ENCODE data around the gene NXF3.
"Not testable (repeated sequence)": the region's sequence is repeated elsewhere in the genome, so short reads cannot be mapped to it uniquely, and the experiment has no call there.

The NXF3 gene, protein sequence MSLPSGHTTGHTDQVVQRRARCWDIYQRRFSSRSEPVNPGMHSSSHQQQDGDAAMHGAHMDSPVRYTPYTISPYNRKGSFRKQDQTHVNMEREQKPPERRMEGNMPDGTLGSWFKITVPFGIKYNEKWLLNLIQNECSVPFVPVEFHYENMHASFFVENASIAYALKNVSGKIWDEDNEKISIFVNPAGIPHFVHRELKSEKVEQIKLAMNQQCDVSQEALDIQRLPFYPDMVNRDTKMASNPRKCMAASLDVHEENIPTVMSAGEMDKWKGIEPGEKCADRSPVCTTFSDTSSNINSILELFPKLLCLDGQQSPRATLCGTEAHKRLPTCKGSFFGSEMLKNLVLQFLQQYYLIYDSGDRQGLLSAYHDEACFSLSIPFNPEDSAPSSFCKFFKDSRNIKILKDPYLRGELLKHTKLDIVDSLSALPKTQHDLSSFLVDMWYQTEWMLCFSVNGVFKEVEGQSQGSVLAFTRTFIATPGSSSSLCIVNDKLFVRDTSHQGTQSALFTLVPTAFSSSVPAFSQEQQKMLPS

GRCh38 chrX:103092942-103093341 is at the start of gene NXF3:
NXF3 (minus strand) TSS chrX:103093143; CDS start chrX:103093023, 120 bp downstream.
- DNase-seq, result no peak

- not testable (repeated sequence) for DNase-seq
These were observed 43.6 kb upstream of the NXF3 start for GRCh38 chrX:103136528-103136927.

- DNase-seq, result no peak
These were observed 31.3 kb upstream of the NXF3 start for GRCh38 chrX:103124284-103124683.

DNA sequence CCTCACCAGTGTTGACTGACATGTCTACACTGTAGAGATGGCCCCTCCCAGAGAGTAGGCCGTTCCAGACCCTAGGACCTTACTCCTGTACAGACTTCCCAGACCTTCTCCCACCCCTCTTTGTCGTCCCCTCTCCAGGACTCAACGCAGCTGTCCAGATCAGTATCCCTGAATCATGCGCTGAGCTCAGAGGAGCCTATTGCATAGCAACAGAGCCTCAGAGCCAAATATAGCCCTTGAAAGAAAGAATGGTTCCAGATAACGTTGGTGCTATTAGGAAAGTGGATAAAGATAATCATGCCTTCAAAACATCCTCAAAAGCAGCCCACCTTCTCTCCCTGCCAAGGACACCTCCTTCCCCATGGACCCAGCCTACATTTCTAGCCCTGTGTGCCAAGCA is 27.8 kb upstream of the NXF3 start:
- no peak for DNase-seq

GRCh38 chrX:103116970-103117369 is 24.0 kb upstream of the NXF3 start:
- DNase-seq, result not testable (repeated sequence)

GRCh38 chrX:103109497-103109896 is 16.6 kb upstream of the NXF3 start:
- not testable (repeated sequence) for DNase-seq

- DNase-seq, result no peak
These were observed 14.9 kb upstream of the NXF3 start for GRCh38 chrX:103107836-103108235.

GRCh38 chrX:103107227-103107737 is 14.3 kb upstream of the NXF3 start:
- DNase-seq, result not testable (repeated sequence)

DNA sequence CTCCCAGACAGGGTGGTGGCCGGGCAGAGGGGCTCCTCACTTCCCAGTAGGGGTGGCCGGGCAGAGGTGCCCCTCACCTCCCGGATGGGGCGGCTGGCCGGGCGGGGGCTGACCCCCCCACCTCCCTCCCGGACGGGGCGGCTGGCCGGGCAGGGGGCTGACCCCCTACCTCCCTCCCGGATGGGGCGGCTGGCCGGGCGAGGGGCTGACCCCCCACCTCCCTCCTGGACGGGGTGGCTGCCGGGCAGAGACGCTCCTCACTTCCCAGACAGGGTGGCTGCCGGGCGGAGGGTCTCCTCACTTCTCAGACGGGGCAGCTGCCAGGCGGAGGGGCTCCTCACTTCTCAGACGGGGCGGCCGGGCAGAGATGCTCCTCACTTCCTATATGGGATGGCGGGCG is 11.4 kb upstream of the NXF3 start:
- not testable (repeated sequence) for DNase-seq

DNA sequence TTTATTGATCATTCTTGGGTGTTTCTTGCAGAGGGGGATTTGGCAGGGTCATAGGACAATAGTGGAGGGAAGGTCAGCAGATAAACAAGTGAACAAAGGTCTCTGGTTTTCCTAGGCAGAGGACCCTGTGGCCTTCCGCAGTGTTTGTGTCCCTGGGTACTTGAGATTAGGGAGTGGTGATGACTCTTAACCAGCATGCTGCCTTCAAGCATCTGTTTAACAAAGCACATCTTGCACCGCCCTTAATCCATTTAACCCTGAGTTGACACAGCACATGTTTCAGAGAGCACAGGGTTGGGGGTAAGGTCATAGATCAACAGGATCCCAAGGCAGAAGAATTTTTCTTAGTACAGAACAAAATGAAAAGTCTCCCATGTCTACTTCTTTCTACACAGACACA is 10.9 kb upstream of the NXF3 start:
- DNase-seq, result not testable (repeated sequence)

- DNase-seq, result no peak
These were observed 8.5 kb upstream of the NXF3 start for GRCh38 chrX:103101299-103102042.

DNA sequence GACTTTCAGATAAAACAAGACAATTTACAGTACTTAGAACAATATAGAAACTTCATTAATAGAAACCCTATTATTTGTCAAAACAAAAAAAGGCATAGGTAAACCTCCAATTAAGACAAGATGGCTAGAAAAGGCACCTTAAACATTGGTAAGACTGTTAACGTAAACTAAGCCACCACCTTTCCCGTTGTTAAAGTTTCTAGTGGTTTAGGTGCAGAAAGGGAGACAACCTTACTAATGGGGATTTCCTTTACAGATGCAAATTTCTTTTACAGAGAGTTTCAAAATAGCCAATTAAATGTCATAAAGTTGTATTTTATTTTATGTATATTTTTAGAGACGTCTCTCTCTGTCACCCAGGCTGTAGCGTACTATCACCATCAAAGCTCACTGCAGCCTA is 7.5 kb upstream of the NXF3 start:
- DNase-seq, result no peak

DNA sequence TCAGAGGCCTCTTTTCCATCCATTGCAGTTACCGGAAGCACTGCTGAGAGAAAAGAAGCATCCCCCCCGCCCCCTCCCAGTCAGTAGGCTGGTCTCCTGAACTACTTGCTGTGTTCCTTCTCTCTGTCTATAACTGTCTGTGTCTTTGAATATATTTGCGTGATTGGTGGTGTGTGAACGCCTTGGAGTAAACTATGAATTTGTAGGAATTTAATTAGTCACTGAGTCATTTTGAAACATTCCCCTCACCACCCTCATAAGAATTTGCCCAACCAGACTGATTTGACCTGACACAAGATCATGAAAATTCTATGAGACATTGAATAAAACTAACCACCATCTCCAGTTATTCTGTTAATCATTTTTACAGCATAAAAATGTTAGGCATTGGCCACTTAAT is 6.7 kb upstream of the NXF3 start:
- no peak for DNase-seq

DNA sequence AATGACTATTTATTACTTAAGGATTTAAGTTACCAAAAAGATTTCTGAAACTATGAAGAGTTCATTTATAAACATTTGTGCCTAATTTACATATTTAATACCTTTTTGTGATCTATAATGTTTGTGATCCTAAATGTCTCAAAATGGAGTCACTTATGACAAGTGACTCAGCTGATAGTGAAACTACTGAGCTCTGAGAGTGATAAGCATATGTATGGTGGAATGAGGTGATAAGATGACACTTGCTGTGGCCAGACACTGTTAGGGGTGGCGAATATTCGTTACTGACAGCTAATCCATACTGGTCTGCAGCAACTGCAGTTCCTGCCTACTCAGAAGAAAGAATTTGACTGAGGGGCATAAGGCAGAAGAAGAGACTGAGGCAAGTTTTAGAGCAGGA is 5.5 kb upstream of the NXF3 start:
- DNase-seq, result no peak

DNA sequence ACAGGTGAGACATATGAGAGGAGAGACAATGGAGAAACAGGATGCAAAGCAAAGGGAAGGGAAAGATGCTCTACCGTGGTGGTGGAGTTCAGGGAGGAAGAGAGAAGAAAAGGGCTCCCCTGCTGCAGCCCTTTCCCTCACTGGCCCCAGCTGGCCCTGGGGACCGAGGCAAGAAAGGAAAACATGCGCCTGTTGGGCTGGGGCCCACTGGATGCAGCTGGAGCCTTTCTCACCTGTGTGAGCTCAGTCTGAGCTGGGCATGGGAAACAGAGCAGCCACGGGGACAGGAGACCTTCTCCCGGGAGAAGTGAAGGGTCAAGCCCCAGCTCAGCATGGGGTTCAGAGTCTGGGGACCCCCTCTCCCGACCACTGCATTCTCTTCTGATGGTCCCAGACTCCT is 11.9 kb downstream of the NXF3 start:
- no peak for DNase-seq

GRCh38 chrX:103073467-103073866 is 19.5 kb downstream of the NXF3 start:
- DNase-seq, result no peak

GRCh38 chrX:103066606-103067005 is 26.3 kb downstream of the NXF3 start:
- DNase-seq, result no peak

DNA sequence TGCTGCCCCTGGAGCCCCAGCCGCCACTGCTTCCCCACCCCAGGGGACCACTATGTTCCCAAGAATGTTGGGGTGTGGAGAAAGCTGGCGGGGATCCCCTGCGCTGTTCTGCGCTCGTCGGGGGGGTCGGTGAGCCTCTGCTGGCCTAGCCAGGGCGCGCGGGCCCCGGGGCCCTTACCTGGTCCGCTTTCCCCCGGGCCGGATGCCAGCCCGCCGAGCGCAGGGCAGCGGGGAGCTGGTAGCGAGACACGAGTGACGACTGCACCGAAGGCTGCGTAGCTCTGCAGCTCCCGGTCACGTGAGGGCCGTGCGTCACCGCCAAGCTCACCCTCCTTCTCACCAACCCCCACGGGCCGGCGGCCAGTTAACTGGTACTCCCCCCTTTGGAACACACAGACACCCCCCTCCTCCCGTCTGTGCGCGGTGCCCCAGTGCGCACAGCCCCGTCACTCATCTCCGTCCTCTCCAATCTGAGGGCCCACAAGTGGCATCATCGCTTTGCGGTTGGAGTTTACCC is 29.0 kb downstream of the NXF3 start, which contains the start of gene BEX1:
BEX1 (minus strand) TSS at position 254 of the 517 bp plus-strand sequence. CDS start 897 bp downstream, outside the sequence.
- DNase-seq, result peak; percentile 80

- peak; percentile 22 for DNase-seq
These were observed 29.6 kb downstream of the NXF3 start for GRCh38 chrX:103063191-103063845.

- no peak for DNase-seq
These were observed 31.5 kb downstream of the NXF3 start for GRCh38 chrX:103061486-103061885.

DNA sequence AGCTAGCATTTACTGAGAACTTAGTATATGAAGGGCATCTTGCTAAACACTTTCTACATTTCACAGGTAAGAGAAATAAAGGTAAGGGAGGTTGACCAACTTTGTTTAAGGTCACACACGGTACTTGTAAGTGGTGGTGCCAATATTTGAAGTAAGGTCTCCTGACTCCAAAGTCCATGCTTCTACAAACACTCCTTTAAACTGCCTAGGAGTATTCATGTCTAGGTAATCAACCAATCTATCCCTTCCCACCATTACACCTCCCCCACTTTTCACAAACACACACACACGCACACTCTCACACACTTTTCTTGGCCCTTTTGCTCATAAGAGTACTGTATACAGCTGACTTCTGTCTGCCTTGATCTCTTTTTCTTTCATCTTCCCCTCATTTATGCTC is 36.0 kb downstream of the NXF3 start:
- DNase-seq, result no peak

- DNase-seq, result no peak
These were observed 40.3 kb downstream of the NXF3 start for GRCh38 chrX:103052625-103053024.
